ENCODE data around the gene TRIM2.

Gene TRIM2

GRCh38 chr4:153255233-153255632 is 51.0 kb downstream of the TRIM2 start:
- no peak for DNase-seq

GRCh38 chr4:153257151-153257620 is 52.9 kb downstream of the TRIM2 start:
- DNase-seq = peak; percentile 16 to 32

- DNase-seq = no peak
Measured at GRCh38 chr4:153257991-153258390, 53.7 kb downstream of the TRIM2 start.

DNA sequence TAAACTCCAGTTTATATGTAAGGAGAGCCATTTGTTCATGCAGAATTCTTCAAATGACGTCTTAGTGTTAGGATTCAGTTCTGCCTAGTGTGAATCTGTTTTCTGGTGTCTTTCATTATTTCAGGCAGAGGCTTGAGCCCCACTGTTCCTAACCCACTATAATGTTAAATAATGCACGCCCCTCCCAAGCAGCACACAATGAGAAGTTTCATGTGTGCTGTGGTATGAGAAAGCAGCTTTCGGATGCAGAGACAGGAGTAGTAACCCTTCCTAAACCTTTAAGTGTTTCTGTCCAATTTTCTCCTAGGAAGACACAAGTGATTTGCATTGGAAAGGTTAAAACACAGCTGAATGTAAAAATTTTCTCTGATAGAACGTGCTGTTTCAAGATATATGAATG is 54.5 kb downstream of the TRIM2 start:
- DNase-seq = no peak

- no peak for DNase-seq
Measured at GRCh38 chr4:153259661-153260060, 55.4 kb downstream of the TRIM2 start.

- DNase-seq = no peak
Measured at GRCh38 chr4:153260132-153260531, 55.9 kb downstream of the TRIM2 start.

GRCh38 chr4:153260553-153261300 is 56.5 kb downstream of the TRIM2 start:
- DNase-seq = no peak

DNA sequence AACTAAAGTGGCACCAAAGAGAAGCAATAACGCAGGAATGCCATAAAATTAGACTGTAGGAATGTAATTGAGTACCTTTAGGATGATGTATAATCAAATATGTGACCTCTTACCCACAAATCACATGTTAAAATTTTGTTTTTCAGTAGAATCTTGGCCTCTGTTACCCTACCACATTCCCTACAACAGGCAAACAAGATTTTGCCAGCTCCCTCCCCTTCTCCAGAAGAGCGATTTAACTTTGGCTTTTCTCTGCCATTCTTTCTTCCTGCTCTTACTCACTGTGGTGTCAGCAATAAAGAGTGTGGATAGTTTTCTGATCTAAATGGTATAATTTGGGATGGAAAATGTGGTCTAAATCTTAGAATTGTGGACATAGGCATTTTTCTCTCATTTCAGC is 57.2 kb downstream of the TRIM2 start:
- DNase-seq = no peak

DNA sequence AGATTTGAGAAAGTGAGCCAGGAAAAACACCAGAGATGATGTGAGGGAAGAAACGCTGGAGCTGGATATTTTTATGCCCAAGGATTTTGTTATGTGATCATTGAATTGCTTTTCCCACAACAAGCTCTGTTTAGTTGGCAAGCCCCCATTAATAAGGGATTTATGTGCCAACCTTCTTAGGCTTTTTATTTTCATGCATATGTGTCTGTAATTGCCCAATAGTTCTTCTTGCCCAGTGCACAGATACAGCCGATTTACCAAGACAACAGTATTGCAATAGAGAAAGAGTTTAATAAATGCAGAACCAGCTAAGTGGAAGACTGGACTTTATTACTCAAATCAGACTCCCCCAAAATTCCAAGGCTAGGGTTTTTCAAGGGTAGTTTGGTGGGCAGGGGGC is 57.7 kb downstream of the TRIM2 start:
- no peak for DNase-seq

GRCh38 chr4:153265306-153266047 is 61.2 kb downstream of the TRIM2 start:
- DNase-seq = no peak

- no peak for DNase-seq
Measured at GRCh38 chr4:153266988-153267387, 62.7 kb downstream of the TRIM2 start.

- DNase-seq = no peak
Measured at GRCh38 chr4:153267890-153268289, 63.6 kb downstream of the TRIM2 start.

DNA sequence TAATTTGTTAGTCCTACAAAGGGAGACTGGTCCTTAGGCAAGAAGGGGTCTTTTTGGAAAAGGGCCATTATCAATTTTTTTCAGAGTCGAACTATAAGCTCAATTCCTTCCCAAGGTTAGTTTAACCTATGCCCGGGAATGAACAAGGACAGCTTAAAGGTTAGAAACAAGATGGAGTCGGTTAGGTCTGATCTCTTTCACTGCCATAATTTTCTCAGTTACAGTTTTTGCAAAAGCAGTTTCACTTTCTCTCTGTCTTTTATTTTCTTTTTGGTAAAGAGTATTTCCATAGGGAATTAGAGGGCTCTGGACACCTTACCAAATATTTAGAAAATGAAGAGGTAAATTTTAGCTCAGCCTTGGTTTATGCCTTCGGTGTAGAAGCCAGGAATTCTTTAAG is 64.1 kb downstream of the TRIM2 start:
- no peak for DNase-seq

- no peak for DNase-seq
Measured at GRCh38 chr4:153269218-153269990, 65.2 kb downstream of the TRIM2 start.

GRCh38 chr4:153270361-153270760 is 66.1 kb downstream of the TRIM2 start:
- DNase-seq = no peak

DNA sequence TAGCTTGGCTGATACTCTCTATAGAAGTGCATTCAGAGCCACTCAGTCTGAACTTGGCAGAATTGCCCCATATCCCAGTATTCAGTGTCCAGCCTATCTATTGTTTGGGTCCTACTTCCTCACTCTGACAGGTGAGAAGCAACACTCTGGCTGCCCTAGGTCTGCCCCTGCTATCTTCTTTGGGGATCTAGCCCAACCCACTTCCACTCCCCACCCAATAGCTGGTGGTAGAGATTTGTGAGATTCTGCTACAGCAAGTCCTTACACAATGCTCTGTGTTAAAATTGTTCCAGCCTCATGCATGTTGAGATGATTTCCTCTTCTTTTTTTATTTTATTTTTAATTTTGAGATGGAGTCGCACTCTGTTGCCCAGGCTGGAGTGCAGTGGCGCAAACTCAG is 67.6 kb downstream of the TRIM2 start:
- DNase-seq = no peak

DNA sequence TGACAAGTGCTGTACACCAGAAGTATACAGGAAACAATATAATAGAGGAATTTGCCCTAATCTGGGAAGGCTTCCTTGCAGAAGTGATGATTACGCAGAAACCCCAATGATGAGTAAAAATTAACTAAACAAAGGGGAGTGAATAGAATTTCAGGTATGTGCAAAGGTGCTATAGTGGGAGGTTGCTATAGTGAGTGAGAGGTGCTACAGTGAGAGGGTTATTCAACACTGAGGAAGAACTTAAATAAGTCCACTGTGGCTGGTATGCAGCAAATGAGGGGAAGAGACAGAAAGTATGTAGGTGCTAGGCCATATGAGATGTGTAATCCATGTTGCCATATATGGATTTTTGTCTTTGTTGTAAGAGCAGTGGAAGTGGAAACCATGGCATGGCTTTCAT is 69.5 kb downstream of the TRIM2 start:
- no peak for DNase-seq

DNA sequence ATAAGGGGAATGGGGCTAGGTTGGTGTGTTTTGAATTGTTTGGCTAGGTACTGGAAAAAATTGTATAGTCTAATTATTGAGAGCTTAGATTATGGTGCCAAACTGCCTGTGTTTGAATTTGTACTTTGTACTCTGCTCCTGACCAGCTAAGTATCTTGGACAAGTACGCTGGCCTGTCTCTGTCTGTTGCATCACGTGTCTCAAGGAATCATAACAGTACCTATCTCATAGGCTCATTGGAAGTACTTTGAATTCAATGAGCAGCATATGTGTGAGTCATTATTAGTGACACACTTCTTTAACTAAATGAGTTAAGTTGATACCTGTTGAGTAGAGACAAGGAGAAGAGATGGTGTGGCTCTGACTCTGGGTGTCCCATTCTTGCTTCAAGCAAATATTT is 70.7 kb downstream of the TRIM2 start:
- no peak for DNase-seq

- no peak for DNase-seq
Measured at GRCh38 chr4:153275380-153276276, 71.4 kb downstream of the TRIM2 start.

- no peak for DNase-seq
Measured at GRCh38 chr4:153276971-153277370, 72.7 kb downstream of the TRIM2 start.

DNA sequence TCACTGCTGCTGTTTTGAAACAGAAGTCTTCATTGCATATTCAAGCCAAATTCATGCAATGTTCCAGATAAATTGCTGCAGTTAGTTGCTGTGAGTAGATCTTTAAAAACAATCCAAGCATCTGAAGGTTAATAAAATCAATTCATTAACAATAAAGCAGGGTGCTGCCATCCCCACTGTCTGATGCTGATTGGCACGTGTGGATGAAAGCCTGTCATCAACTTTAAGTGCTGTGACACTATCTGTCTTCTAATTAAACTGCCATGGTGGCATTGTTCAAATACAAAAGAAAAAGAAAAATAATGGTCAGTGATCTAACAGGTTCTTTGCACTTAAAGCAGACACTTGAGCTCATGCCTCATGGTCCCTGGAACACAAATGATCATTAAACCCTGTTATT is 77.2 kb downstream of the TRIM2 start:
- no peak for DNase-seq

DNA sequence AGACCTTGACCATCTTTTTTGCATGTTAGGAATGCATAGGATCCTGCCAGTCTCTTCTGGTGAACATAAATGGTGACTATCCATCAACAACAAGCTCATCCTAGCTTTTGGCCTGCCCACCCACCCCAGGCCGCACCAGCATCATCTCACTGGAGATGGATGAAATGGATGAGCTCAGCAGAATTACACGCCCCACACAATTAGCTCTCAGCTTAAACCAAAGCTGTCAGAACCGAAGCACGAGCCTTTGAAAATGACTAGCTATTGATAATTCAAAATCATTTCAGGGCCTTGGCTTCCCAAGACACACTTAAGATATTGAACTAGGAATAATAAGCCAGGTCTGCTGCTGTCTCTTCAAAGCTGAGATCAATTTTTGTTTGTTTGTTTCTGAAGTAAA is 77.8 kb downstream of the TRIM2 start:
- no peak for DNase-seq

DNA sequence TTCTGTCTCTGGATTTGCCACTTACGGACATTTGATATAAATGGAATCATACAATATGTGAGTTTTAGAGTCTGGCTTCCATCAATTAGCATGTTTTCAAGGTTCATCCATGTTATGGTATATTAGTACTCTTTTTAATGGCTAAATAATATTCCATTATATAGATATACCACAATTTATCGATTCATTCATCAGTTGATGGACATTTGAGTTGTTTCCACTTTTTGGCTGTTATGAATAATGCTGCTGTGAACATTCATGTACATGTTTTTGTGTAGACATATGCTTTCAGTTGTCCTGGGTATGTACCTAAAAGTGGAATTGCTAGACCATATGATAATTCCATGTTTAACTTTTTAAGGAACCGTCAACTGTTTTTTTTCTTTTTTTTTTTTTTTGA is 79.0 kb downstream of the TRIM2 start:
- no peak for DNase-seq
